ENCODE measurements around the gene FLACC1. TPM values are rescaled to one million over a fixed set of nuclear protein-coding genes. Genes with fewer than 3 reads are reported as not detected.
"Not testable (repeated sequence)": the region's sequence is repeated elsewhere in the genome, so short reads cannot be mapped to it uniquely, and the experiment has no call there.

FLACC1 gene
- total RNA-seq, 1 donor from 2014 or later: 1.2 TPM

GRCh38 chr2:201369775-201370174 lies 12.6 kb upstream of the FLACC1 start:
- Mint-ChIP-seq H3K27ac (no peak overlapping the region), H3K9me3 (peaks cover 60% of the 10 kb centered on the region), H3K27me3 (ENCODE audit: low read depth) (no peaks in the 10 kb centered on the region), H3K4me3 (no peak overlapping the region), H3K4me1 (no peaks in the 10 kb centered on the region), H3K36me3 (peaks cover 79% of the 10 kb centered on the region)
- no peak for TF ChIP-seq CTCF (IDR thresholded peaks at IDR 0.05; ENCODE audit: unreplicated experiment)
- DNase-seq (ENCODE audit: low spot score in 2 of 2, unreplicated experiment in 2 of 2): no peak

GRCh38 chr2:201369318-201369717 lies 12.2 kb upstream of the FLACC1 start:
- Mint-ChIP-seq H3K9me3 (peaks cover 62% of the 10 kb centered on the region), H3K36me3 (peaks cover 77% of the 10 kb centered on the region)
- not testable (repeated sequence) for H3K4me1 Mint-ChIP-seq; H3K4me3 Mint-ChIP-seq; H3K27ac Mint-ChIP-seq; H3K27me3 Mint-ChIP-seq (ENCODE audit: low read depth); DNase-seq (ENCODE audit: low spot score in 2 of 2, unreplicated experiment in 2 of 2)

GRCh38 chr2:201366146-201366545 lies 9.0 kb upstream of the FLACC1 start:
- no peaks in the 10 kb centered on the region for H3K27me3 Mint-ChIP-seq (ENCODE audit: low read depth)

GRCh38 chr2:201363857-201364560 lies 6.9 kb upstream of the FLACC1 start:
- Mint-ChIP-seq H3K4me1 (no peaks in the 10 kb centered on the region), H3K9me3 (peaks cover 51% of the 10 kb centered on the region), H3K4me3 (no peak overlapping the region), H3K27me3 (ENCODE audit: low read depth) (no peaks in the 10 kb centered on the region), H3K36me3 (peaks cover 59% of the 10 kb centered on the region), H3K27ac (no peak overlapping the region)
- peak; percentile 30 for TF ChIP-seq CTCF (IDR thresholded peaks at IDR 0.05; ENCODE audit: unreplicated experiment)
- no peak for DNase-seq (ENCODE audit: low spot score in 2 of 2, unreplicated experiment in 2 of 2)

More at GRCh38 chr2:201366146-201366545, 9.0 kb upstream of the FLACC1 start:
- H3K4me3 Mint-ChIP-seq: no peak overlapping the region
- peaks cover 62% of the 10 kb centered on the region for H3K9me3 Mint-ChIP-seq
- H3K4me1 Mint-ChIP-seq: no peaks in the 10 kb centered on the region
- peaks cover 71% of the 10 kb centered on the region for H3K36me3 Mint-ChIP-seq
- no peak for TF ChIP-seq CTCF (IDR thresholded peaks at IDR 0.05; ENCODE audit: unreplicated experiment)
- no peak overlapping the region for H3K27ac Mint-ChIP-seq
- DNase-seq (ENCODE audit: low spot score in 2 of 2, unreplicated experiment in 2 of 2): no peak

- H3K4me1 Mint-ChIP-seq: peaks cover 2% of the 10 kb centered on the region
- no peak for TF ChIP-seq CTCF (IDR thresholded peaks at IDR 0.05; ENCODE audit: unreplicated experiment)
- H3K9me3 Mint-ChIP-seq: peaks cover 36% of the 10 kb centered on the region
- H3K36me3 Mint-ChIP-seq: peaks cover 49% of the 10 kb centered on the region
- no peaks in the 10 kb centered on the region for H3K27me3 Mint-ChIP-seq (ENCODE audit: low read depth)
- DNase-seq (ENCODE audit: low spot score in 2 of 2, unreplicated experiment in 2 of 2): no peak
- no peak overlapping the region for H3K27ac Mint-ChIP-seq
- no peak overlapping the region for H3K4me3 Mint-ChIP-seq
Observed at GRCh38 chr2:201362396-201362795, 5.3 kb upstream of the FLACC1 start.

DNA sequence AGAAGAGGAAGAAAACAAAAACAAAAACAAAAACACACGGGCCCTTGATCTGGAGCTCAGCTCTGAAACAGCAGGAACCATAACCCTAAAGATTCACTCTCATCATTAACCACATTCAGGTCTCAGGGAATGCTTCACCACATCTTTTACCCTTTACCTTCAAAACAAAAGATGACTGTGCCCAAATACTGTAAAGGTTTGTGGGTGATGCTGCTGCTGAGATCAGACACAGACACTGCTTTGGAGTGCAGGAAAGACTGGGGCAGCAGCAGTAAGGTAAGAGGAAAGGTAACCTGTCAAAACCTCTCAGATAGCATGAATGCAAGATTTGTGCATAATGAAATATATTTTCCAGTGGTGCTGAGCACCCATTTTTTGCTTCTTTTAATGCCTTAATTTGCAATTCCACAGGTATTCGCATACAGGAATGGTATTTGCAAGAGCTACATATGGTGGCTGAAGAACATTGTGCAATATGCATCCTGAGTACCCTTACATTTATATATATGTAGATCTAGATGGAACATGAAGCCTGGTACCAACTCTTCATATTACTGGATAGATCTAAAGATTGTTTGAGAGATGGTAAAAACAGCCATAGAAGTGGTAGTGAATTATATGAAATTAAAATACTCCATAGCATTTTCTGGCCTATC lies 4.1 kb upstream of the FLACC1 start:
- no peak overlapping the region for H3K27ac Mint-ChIP-seq
- peaks cover 5% of the 10 kb centered on the region for H3K4me1 Mint-ChIP-seq
- DNase-seq (ENCODE audit: low spot score in 2 of 2, unreplicated experiment in 2 of 2): no peak
- TF ChIP-seq CTCF (IDR thresholded peaks at IDR 0.05; ENCODE audit: unreplicated experiment): no peak
- H3K9me3 Mint-ChIP-seq: peaks cover 26% of the 10 kb centered on the region
- H3K4me3 Mint-ChIP-seq: no peak overlapping the region
- H3K36me3 Mint-ChIP-seq: peaks cover 39% of the 10 kb centered on the region
- H3K27me3 Mint-ChIP-seq (ENCODE audit: low read depth): no peaks in the 10 kb centered on the region
